ENCODE results near the gene ESR2. TPM values are rescaled to one million over a fixed set of nuclear protein-coding genes. Genes with fewer than 3 reads are reported as not detected.

ESR2 gene
- total and polyA plus RNA-seq, 2 of the 8 experiments (the other 6 are each of a cell fraction or from before 2014, with no cell fraction given), result 0.19 to 0.23 TPM

DNA sequence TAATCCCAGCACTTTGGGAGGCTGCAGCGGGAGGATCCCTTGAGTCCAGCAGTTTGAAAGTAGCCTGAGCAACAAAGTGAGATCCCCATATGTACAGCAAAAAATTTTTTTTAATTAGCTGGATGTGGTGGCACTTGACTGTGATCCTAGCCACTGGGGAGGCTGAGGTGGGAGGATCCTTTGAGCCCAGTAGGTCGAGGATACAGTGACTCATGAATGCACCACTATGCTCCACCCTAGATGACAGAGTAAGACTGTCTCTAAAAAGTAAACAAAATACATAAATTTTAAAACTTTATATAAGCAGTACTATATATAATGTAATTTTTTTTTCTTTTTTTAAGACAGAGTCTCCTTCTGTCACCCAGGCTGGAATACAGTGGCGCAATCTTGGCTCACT is 115.4 kb downstream of the ESR2 start:
- Histone ChIP-seq H3K36me3 (ENCODE audit: control insufficient read depth in 2 of 4, insufficient read depth in 4 of 4, low read length in 3 of 4) (peaks cover 0 to 16% (median 8%) of the 10 kb centered on the region in 4 experiments; a peak in 4 of 8 replicates), H3K23me2 (ENCODE audit: low read depth, low read length) (no peaks in the 10 kb centered on the region), H3K27ac (ENCODE audit: low read depth, low read length) (no peak overlapping the region), H3K9ac (replicated peaks in 1 of 4; ENCODE audit: extremely low read depth in 1 of 4, low read depth in 3 of 4, low read length in 3 of 4) (no peak overlapping the region), H3K4me1 (replicated peaks in 1 of 4; ENCODE audit: control insufficient read depth in 3 of 4, insufficient read depth in 4 of 4, low read length in 3 of 4) (no peaks in the 10 kb centered on the region), H2AK5ac (ENCODE audit: low read depth, low read length) (no peak overlapping the region), H2BK12ac (ENCODE audit: low read depth, low read length) (no peak overlapping the region), H3K18ac (ENCODE audit: extremely low read depth, low read length) (no peak overlapping the region), H3K14ac (ENCODE audit: insufficient read length) (no peak overlapping the region), H3K27me3 (replicated peaks in 1 of 4; ENCODE audit: control insufficient read depth in 3 of 4, extremely low read depth in 1 of 4, insufficient read depth in 3 of 4, low read length in 3 of 4) (no peaks in the 10 kb centered on the region), H2BK15ac (ENCODE audit: low read length) (no peak overlapping the region), H4K8ac (ENCODE audit: extremely low read depth, insufficient read depth, low read length) (no peak overlapping the region), H2BK120ac (replicated peaks; ENCODE audit: low read depth, low read length) (no peak overlapping the region), H3K4me2 (ENCODE audit: insufficient read depth in 1 of 2, low read depth in 2 of 2, low read length in 2 of 2) (no peak overlapping the region), H4K91ac (replicated peaks; ENCODE audit: insufficient read length, low read length) (no peak overlapping the region), H3K56ac (replicated peaks; ENCODE audit: insufficient read length, low read depth, low read length) (no peak overlapping the region), H3K79me1 (ENCODE audit: low read depth, low read length) (no peaks in the 10 kb centered on the region; the same call in 1 of the 2 replicates), H2AFZ (ENCODE audit: low read length) (no peak overlapping the region), H3K79me2 (ENCODE audit: control insufficient read depth in 1 of 2, insufficient read depth in 2 of 2, low read length in 2 of 2) (no peaks in the 10 kb centered on the region), H4K5ac (ENCODE audit: insufficient read length, low read depth, low read length) (no peak overlapping the region), H3K4ac (replicated peaks; ENCODE audit: insufficient read length, low read depth, low read length) (no peak overlapping the region), H3K9me3 (ENCODE audit: insufficient read depth in 2 of 2, low read depth in 1 of 2, low read length in 1 of 2) (peaks cover 0 to 12% of the 10 kb centered on the region in 2 experiments; a peak in 2 of 4 replicates), H3K23ac (ENCODE audit: insufficient read length) (no peak overlapping the region), H2BK5ac (ENCODE audit: low read depth, low read length) (no peak overlapping the region), H2BK20ac (ENCODE audit: low read length) (no peak overlapping the region), H4K20me1 (replicated peaks in 1 of 2; ENCODE audit: control insufficient read depth in 1 of 2, insufficient read depth in 2 of 2, low read length in 2 of 2) (no peaks in the 10 kb centered on the region), H3K4me3 (ENCODE audit: extremely low read depth in 1 of 4, insufficient read depth in 2 of 4, low read depth in 3 of 4, low read length in 4 of 4) (no peak overlapping the region)
- CTCF ChIA-PET (ENCODE audit: partially characterized antibody), result interaction anchor here (0.8 kb wide), 1 partner anchor 42 kb away, joined by 3 read pairs; no protein-coding TSS in a partner anchor
- DNase-seq (ENCODE audit: low read depth in 1 of 2, low spot score in 2 of 2) (no peak), FAIRE-seq (no peak)
- no peak for TF ChIP-seq SIRT6 (IDR thresholded peaks at IDR 0.05; ENCODE audit: low read length)
- 95% methylated on average over 3 of the region's 3 CpGs; no CpG with 5 or more reads in 1 of the 2 experiments for WGBS, 2 experiments (ENCODE audit: extremely low coverage in 1 of 2, insufficient coverage in 1 of 2, insufficient read length in 1 of 2, insufficient replicate concordance in 2 of 2, low coverage in 1 of 2, low lambda C conversion rate in 2 of 2, missing lambda C conversion rate in 1 of 2)
- POLR2A ChIA-PET (ENCODE audit: partially characterized antibody), result no interaction called here
